ENCODE results near the gene TUBA3D. TPM values are rescaled to one million over a fixed set of nuclear protein-coding genes. Genes with fewer than 3 reads are reported as not detected.
A peak's percentile ranks its signal among the peaks of the same experiment; 100 is the strongest.
"Not testable (repeated sequence)": the region's sequence is repeated elsewhere in the genome, so short reads cannot be mapped to it uniquely, and the experiment has no call there.

The TUBA3D gene
- total and polyA plus RNA-seq, 9 of the 15 experiments (the other 6 are each of a cell fraction or from before 2014, with no cell fraction given): not detected

DNA sequence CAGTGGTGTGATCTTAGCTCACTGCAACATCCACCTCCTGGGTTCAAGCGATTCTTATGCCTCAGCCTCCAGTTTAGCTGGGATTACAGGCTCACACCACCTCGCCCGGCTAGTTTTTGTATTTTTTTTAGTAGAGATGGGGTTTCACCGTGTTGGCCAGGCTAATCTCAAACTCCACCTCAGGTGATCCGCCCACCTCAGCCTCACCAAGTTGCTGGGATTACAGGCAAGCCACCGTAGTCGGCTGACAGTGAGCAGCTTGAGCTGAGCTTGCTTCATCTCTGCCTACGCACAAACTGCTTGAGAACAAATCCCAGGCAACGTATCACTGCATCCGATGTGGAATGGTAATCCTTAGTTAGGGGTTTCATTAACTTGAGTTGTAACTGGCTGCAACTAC, 8.2 kb upstream of the TUBA3D start:
- POLR2A ChIA-PET; ATAC-seq; H3K4me2 ChIP-seq (ENCODE audit: insufficient read depth, low read length); H3K27me3 ChIP-seq (ENCODE audit: control insufficient read depth in 2 of 2, insufficient read depth in 2 of 2, low read length in 2 of 2); H3K36me3 ChIP-seq (ENCODE audit: control insufficient read depth, insufficient read depth, low read length); H4K20me1 ChIP-seq (replicated peaks; ENCODE audit: control insufficient read depth, insufficient read depth, low read length); CTCF ChIA-PET (ENCODE audit: low intra/inter-chr PET ratio); H3K79me2 ChIP-seq (ENCODE audit: control insufficient read depth, insufficient read depth, low read length); H3K27ac ChIP-seq (ENCODE audit: extremely low read depth, low read depth, low read length); H3K4me3 ChIP-seq; H2AFZ ChIP-seq (ENCODE audit: low read depth, low read length); FAIRE-seq; H3K4me1 ChIP-seq (replicated peaks in 1 of 2; ENCODE audit: control insufficient read depth in 2 of 2, insufficient read depth in 2 of 2, low read length in 2 of 2); DNase-seq (ENCODE audit: extremely low read depth in 1 of 4, low spot score in 3 of 4); intact Hi-C loops (cut with micrococcal nuclease); BruUV-seq (replicated peaks); H3K9ac ChIP-seq (ENCODE audit: insufficient read depth in 1 of 2, low read depth in 2 of 2, low read length in 2 of 2); H3K9me1 ChIP-seq (ENCODE audit: control insufficient read depth, insufficient read depth, low read length); in situ Hi-C loops (cut with MboI); H3K9me3 ChIP-seq (replicated peaks; ENCODE audit: control insufficient read depth, insufficient read depth, low read depth, low read length): not testable (repeated sequence)
- 46% methylated on average over 10 of the region's 10 CpGs for WGBS (ENCODE audit: insufficient coverage, low coverage, missing lambda C conversion rate)

DNA sequence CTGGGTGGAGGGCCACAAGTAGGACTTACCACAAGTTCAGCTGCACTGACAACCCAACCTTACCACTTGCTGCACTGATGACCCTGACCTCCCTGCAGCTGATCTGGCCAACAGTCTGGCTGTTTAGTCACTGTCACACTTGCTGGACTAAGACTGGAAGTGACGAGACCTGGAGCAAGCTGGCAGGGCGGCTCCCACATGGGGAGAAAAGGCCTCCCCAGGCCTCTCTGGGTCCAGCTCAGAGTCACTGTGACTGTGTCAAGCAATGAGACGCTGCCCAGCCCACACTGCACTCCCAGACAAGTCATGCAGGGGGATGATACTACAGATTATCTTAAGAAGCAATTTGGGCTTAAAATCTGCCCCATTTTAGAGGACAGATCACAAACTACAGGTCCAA, 5.0 kb upstream of the TUBA3D start:
- FAIRE-seq (peak; percentile 78), ATAC-seq (peak; percentile 77)
- H3K4me2 ChIP-seq (ENCODE audit: insufficient read depth, low read length); BruUV-seq (replicated peaks); H3K27ac ChIP-seq (ENCODE audit: extremely low read depth, low read depth, low read length); H3K4me3 ChIP-seq; H3K9ac ChIP-seq (ENCODE audit: insufficient read depth in 1 of 2, low read depth in 2 of 2, low read length in 2 of 2); H3K36me3 ChIP-seq (ENCODE audit: control insufficient read depth, insufficient read depth, low read length); H4K20me1 ChIP-seq (replicated peaks; ENCODE audit: control insufficient read depth, insufficient read depth, low read length); H3K79me2 ChIP-seq (ENCODE audit: control insufficient read depth, insufficient read depth, low read length); CTCF ChIA-PET (ENCODE audit: low intra/inter-chr PET ratio); intact Hi-C loops (cut with micrococcal nuclease); H3K9me1 ChIP-seq (ENCODE audit: control insufficient read depth, insufficient read depth, low read length); H3K27me3 ChIP-seq (ENCODE audit: control insufficient read depth in 2 of 2, insufficient read depth in 2 of 2, low read length in 2 of 2); H2AFZ ChIP-seq (ENCODE audit: low read depth, low read length); H3K9me3 ChIP-seq (replicated peaks; ENCODE audit: control insufficient read depth, insufficient read depth, low read depth, low read length); DNase-seq (ENCODE audit: extremely low read depth in 1 of 4, low spot score in 3 of 4); H3K4me1 ChIP-seq (replicated peaks in 1 of 2; ENCODE audit: control insufficient read depth in 2 of 2, insufficient read depth in 2 of 2, low read length in 2 of 2); POLR2A ChIA-PET: not testable (repeated sequence)
- 14% methylated on average over 1 of the region's 3 CpGs for WGBS (ENCODE audit: insufficient coverage, low coverage, missing lambda C conversion rate)
- in situ Hi-C loops (cut with MboI): loop anchor here (5.0 kb wide), 1 partner anchor 1269 kb away; no protein-coding TSS in a partner anchor

Data from K562 (cell line).